Chondrocyte (in vitro differentiated cells): ENCODE measurements around the gene TMEM115. TPM values are rescaled to one million over a fixed set of nuclear protein-coding genes. Genes with fewer than 3 reads are reported as not detected.
A peak's percentile ranks its signal among the peaks of the same experiment; 100 is the strongest.

Experiments used
- DNase-seq: peaks from one replicate; pipeline ENCODE4 v3.0.0; 2021; ENCODE audit warnings: mixed read lengths, low spot score
- H3K27ac Mint-ChIP-seq: one replicate; pipeline ENCODE4 v1.8.0; 2021; ENCODE audit warnings: mild to moderate bottlenecking, moderate library complexity, mixed read lengths; ENCODE audit not compliant: unreplicated experiment
- H3K27me3 Mint-ChIP-seq: 2 replicates; pipeline ENCODE4 v1.8.0; 2021; ENCODE audit warnings: low read depth, mixed read lengths
- H3K36me3 Mint-ChIP-seq: 2 replicates; pipeline ENCODE4 v1.8.0; 2021; ENCODE audit warnings: low read depth, mixed read lengths
- H3K4me1 Mint-ChIP-seq: 2 replicates; pipeline ENCODE4 v1.8.0; 2021; ENCODE audit warnings: low read depth, mild to moderate bottlenecking, mixed read lengths
- H3K4me3 Mint-ChIP-seq: one replicate; pipeline ENCODE4 v1.8.0; 2021; ENCODE audit warnings: mild to moderate bottlenecking, moderate library complexity, mixed read lengths; ENCODE audit not compliant: unreplicated experiment
- H3K9me3 Mint-ChIP-seq: 2 replicates; pipeline ENCODE4 v1.8.0; 2021; ENCODE audit warnings: low read depth, mixed read lengths
- CTCF ChIP-seq: fragments of 200-600 bp; sonication (generic); IDR thresholded peaks from 2 replicates; pipeline ENCODE4 v1.5.0; 2021; ENCODE audit warnings: antibody characterized with exemption, mild to moderate bottlenecking, moderate library complexity
- total RNA-seq: library from RNA; stranded (reverse); gene quantifications from 3 replicates; pipeline ENCODE4 v1.2.1, GENCODE V29; 2021

TMEM115 gene
- total RNA-seq, 1 donor from 2014 or later: 50.4 TPM

DNA sequence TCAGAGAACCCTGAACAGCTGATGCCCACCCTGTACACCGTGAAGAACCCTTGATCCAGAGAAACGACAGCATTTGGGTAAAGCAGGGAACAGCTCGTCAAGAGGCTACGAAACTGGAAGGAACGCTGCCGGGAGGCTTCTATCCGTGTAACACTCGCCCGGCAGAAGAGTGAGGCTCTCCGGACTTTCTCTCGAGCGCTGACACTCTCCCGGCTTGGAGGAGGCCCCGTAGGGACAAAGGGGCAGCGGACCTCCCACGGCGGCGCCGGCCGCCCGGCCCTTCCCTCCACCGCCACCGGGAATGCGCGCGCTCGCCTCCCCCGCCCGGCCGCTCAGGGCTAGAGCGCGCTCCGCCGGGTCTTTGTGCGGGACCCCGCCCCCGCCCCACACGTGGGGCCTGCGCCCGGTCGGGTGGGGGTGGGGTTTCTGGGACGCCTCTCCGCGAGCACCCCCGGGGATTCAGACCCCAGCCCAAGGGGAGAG is 38.4 kb downstream of the TMEM115 start:
- H3K36me3 Mint-ChIP-seq: peaks cover 5% of the 10 kb centered on the region
- peaks cover 51% of the 10 kb centered on the region for H3K4me1 Mint-ChIP-seq
- H3K9me3 Mint-ChIP-seq: no peaks in the 10 kb centered on the region

DNA sequence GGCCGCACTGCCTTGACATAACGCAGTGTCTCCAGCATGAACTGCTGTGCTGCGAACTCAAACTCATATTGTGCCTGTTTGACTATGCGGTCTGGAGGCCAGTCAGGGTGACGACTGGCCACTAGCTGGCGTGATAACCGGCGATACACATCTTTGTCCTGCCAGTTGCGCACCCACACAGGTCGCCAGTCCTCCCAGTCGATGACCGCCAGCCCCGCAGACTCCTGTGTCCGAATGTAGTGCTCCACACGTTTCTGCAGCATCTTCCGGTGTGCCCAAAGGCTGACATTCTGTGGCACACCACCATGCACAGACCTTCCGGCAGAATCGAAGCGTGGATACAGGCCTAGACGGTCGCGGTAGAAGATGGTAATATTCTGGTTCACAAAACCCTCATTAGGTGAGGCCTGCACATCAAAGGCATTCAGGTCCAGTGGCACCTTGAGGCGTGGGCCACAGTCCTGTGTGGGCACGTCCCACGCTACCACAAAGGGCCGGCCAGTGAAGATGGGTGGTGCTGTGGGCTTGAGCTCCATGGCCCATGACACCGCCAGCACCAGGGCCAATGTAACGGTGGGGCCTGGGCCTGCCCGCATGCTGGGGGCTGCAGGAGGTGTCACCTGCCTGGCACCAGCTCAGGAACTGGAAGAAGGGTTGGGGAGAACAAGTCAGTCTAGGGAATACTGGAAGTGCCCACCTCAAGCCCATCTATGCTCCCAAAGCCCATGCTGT is 39.3 kb downstream of the TMEM115 start:
- no peak for DNase-seq
- no peaks in the 10 kb centered on the region for H3K27me3 Mint-ChIP-seq
- no peak for TF ChIP-seq CTCF
- peak overlapping the region; percentile 86 for H3K4me3 Mint-ChIP-seq
- no peak overlapping the region for H3K27ac Mint-ChIP-seq
- no peaks in the 10 kb centered on the region for H3K9me3 Mint-ChIP-seq
- peaks cover 51% of the 10 kb centered on the region for H3K4me1 Mint-ChIP-seq
- H3K36me3 Mint-ChIP-seq: peaks cover 8% of the 10 kb centered on the region

More for the DNA sequence above, 38.4 kb downstream of the TMEM115 start:
- DNase-seq: peak; percentile 86
- Mint-ChIP-seq H3K27ac (peak overlapping the region; percentile 89), H3K4me3 (peak overlapping the region; percentile 86), H3K27me3 (no peaks in the 10 kb centered on the region)
- TF ChIP-seq CTCF: no peak

- peaks cover 47% of the 10 kb centered on the region for H3K4me1 Mint-ChIP-seq
- H3K9me3 Mint-ChIP-seq: no peaks in the 10 kb centered on the region
- peak overlapping the region; percentile 30 for H3K4me3 Mint-ChIP-seq
- H3K27me3 Mint-ChIP-seq: no peaks in the 10 kb centered on the region
- TF ChIP-seq CTCF: no peak
- H3K27ac Mint-ChIP-seq: no peak overlapping the region
- DNase-seq: no peak
- H3K36me3 Mint-ChIP-seq: peaks cover 8% of the 10 kb centered on the region
These were observed 40.0 kb downstream of the TMEM115 start for GRCh38 chr3:50319181-50319893.

- Mint-ChIP-seq H3K36me3 (peaks cover 8% of the 10 kb centered on the region), H3K4me3 (no peak overlapping the region), H3K4me1 (peaks cover 47% of the 10 kb centered on the region), H3K27ac (no peak overlapping the region), H3K9me3 (no peaks in the 10 kb centered on the region), H3K27me3 (no peaks in the 10 kb centered on the region)
- no peak for TF ChIP-seq CTCF
- no peak for DNase-seq
These were observed 40.7 kb downstream of the TMEM115 start for GRCh38 chr3:50318615-50319014.

DNA sequence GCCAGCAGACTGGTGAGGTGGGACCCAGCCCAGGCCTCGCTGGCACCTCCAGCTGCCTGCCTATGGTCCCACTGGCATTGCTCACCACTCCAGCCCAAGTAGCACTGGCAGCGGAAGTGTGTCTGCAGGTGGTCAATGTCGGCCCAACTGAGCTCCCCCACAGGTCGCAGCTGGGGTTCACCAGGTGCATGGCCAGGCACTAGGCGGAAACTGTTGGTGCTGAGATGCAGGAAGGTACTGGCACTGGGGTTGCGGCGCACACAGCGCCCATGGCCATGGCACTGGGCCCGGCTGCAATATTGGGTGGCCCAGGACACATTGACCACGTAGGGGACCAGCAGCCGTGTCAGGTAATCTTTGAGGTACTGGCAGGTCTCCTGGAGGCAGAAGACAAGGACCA is 41.2 kb downstream of the TMEM115 start:
- H3K4me3 Mint-ChIP-seq: no peak overlapping the region
- no peaks in the 10 kb centered on the region for H3K9me3 Mint-ChIP-seq
- no peak overlapping the region for H3K27ac Mint-ChIP-seq
- no peak for TF ChIP-seq CTCF
- no peak for DNase-seq
- peaks cover 8% of the 10 kb centered on the region for H3K36me3 Mint-ChIP-seq
- H3K4me1 Mint-ChIP-seq: peaks cover 46% of the 10 kb centered on the region
- no peaks in the 10 kb centered on the region for H3K27me3 Mint-ChIP-seq
